Keratinocyte (primary cell): ENCODE results near the gene IMPDH1. TPM values are rescaled to one million over a fixed set of nuclear protein-coding genes. Genes with fewer than 3 reads are reported as not detected.

ENCODE experiments used
- DNase-seq: peaks from one replicate; pipeline ENCODE4 v3.0.0-alpha.2; 2011; ENCODE audit warnings: low read depth, missing footprints, low spot score
- FAIRE-seq: peaks from 2 replicates; lab custom pipeline; 2011; peaks lifted over from hg19 to GRCh38; lab: Jason Lieb, UNC
- H2AFZ ChIP-seq: 2 replicates; pipeline ENCODE4 v1.6.0; 2012; ENCODE audit warnings: low read length, control low read depth, inconsistent platforms; ENCODE audit not compliant: control insufficient read depth
- H3K27ac ChIP-seq: 2 replicates; pipeline ENCODE4 v1.5.1; 2011; ENCODE audit warnings: low read length; ENCODE audit not compliant: control insufficient read depth, insufficient read depth
- H3K27me3 ChIP-seq: 3 replicates; pipeline ENCODE4 v1.6.0; 2011; ENCODE audit warnings: low read length; ENCODE audit not compliant: control insufficient read depth, insufficient read depth; ENCODE audit errors: extremely low read depth
- H3K36me3 ChIP-seq, 2 experiments: 2 replicates in 1 of 2; 3 replicates in 1 of 2; pipeline ENCODE4 v1.5.1; 2011; ENCODE audit warnings: low read length in 2 of 2, mild to moderate bottlenecking in 1 of 2; ENCODE audit not compliant: control insufficient read depth in 2 of 2, insufficient read depth in 2 of 2; ENCODE audit errors: extremely low read depth in 1 of 2
- H3K4me1 ChIP-seq: 3 replicates; pipeline ENCODE4 v1.5.1; 2011; ENCODE audit warnings: low read length; ENCODE audit not compliant: control insufficient read depth, insufficient read depth; ENCODE audit errors: extremely low read depth
- H3K4me2 ChIP-seq: 3 replicates; pipeline ENCODE4 v1.6.0; 2011; ENCODE audit warnings: low read depth, low read length; ENCODE audit not compliant: control insufficient read depth, insufficient read depth; ENCODE audit errors: extremely low read depth
- H3K4me3 ChIP-seq, 3 experiments: fragments of 200-600 bp in 1 of 3; sonication (generic) in 1 of 3; 2 replicates in 2 of 3; 3 replicates in 1 of 3; pipeline ENCODE4 v1.5.1; 2011 to 2016; ENCODE audit warnings: low read length in 3 of 3, mild to moderate bottlenecking in 3 of 3, control low read depth in 2 of 3, inconsistent platforms in 1 of 3, low read depth in 1 of 3, mixed read lengths in 1 of 3, mixed run types in 1 of 3, moderate library complexity in 1 of 3; ENCODE audit not compliant: control insufficient read depth in 2 of 3, insufficient read depth in 2 of 3; ENCODE audit errors: extremely low read depth in 1 of 3
- H3K79me2 ChIP-seq: 2 replicates; pipeline ENCODE4 v1.6.0; 2012; ENCODE audit warnings: low read length; ENCODE audit not compliant: control insufficient read depth, insufficient read depth
- H3K9ac ChIP-seq: 3 replicates; pipeline ENCODE4 v1.6.0; 2011; ENCODE audit warnings: low read length; ENCODE audit not compliant: control insufficient read depth, insufficient read depth; ENCODE audit errors: extremely low read depth
- H3K9me1 ChIP-seq: 3 replicates; pipeline ENCODE4 v1.6.0; 2011; ENCODE audit warnings: low read length; ENCODE audit not compliant: control insufficient read depth, insufficient read depth; ENCODE audit errors: extremely low read depth
- H3K9me3 ChIP-seq: 2 replicates; pipeline ENCODE4 v1.5.1; 2012; ENCODE audit warnings: low read depth, low read length; ENCODE audit not compliant: control insufficient read depth
- H4K20me1 ChIP-seq: 3 replicates; pipeline ENCODE4 v1.6.0; 2011; ENCODE audit warnings: low read length; ENCODE audit not compliant: control insufficient read depth, insufficient read depth; ENCODE audit errors: extremely low read depth
- EZH2 ChIP-seq: IDR thresholded peaks from one replicate; pipeline ENCODE4 v1.6.1; 2012; ENCODE audit warnings: inconsistent platforms, mild to moderate bottlenecking, low read length, moderate library complexity
- dilution Hi-C: fragments of 300-500 bp; cut with MboI; formaldehyde crosslinking; loops from one replicate; pipeline ENCODE4 v1.7.0; 2020; ENCODE audit warnings: low sequenced_read_pairs; ENCODE audit not compliant: extremely low pct_ligation_motif_present
- polyA plus RNA-seq, 5 experiments: library from polyadenylated mRNA; depleted of rRNA in 3 of 5; stranded (reverse) in 3 of 5; stranded (forward) in 1 of 5; unstranded in 1 of 5; fragments of >200 nt; gene quantifications; 1 replicate in 1 of 5; 2 replicates in 3 of 5; 3 replicates in 1 of 5; pipeline versions ENCODE4 v1.2.1 to v1.2.3, GENCODE V29; 2011 to 2012; ENCODE audit warnings: missing spikeins in 2 of 5, low read depth in 1 of 5, low replicate concordance in 1 of 5
- TF ChIP-seq, protein P1 (sequence below), 3 experiments: IDR thresholded peaks in 1 of 3; conservative IDR thresholded peaks in 1 of 3; optimal IDR thresholded peaks in 1 of 3; 2 replicates in 2 of 3; 3 replicates in 1 of 3; pipeline versions ENCODE3 to v1.5.1; 2011; ENCODE audit warnings: low read length in 3 of 3, mild to moderate bottlenecking in 3 of 3, moderate library complexity in 2 of 3, control low read depth in 1 of 3, inconsistent platforms in 1 of 3; ENCODE audit not compliant: insufficient read depth in 2 of 3; ENCODE audit errors: extremely low read depth in 1 of 3

The IMPDH1 gene
- polyA plus RNA-seq, 1 donor (not counting 4 experiments of a cell fraction or from before 2014, with no cell fraction given): 56.2 TPM

DNA sequence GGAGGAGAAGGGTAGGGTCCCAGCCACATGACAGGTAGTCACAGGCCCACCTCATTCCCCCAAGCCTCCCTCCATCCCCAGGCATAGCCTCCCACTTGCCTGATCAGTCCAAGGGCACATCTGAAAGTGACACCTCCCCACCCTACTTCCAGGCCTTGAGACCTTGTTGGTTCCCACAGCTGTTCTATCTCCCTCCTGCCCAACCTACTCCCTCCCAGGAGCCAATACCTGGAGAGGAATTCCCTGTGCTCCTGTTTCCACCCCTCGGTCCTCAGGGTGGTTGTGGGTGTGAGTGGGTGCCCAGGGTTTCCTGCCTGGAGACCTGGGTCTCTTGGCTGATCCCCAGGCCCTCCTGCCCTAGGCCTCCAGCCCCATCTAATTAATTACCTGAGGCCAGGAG lies 11.6 kb upstream of the IMPDH1 start:
- Histone ChIP-seq H3K9ac (no peak overlapping the region), H2AFZ (no peak overlapping the region), H3K27me3 (no peaks in the 10 kb centered on the region), H3K79me2 (no peaks in the 10 kb centered on the region), H4K20me1 (no peaks in the 10 kb centered on the region), H3K27ac (no peak overlapping the region), H3K9me3 (no peaks in the 10 kb centered on the region), H3K9me1 (no peaks in the 10 kb centered on the region), H3K4me3 (no peak overlapping the region), H3K4me2 (no peak overlapping the region), H3K36me3 (no peaks in the 10 kb centered on the region), H3K4me1 (no peaks in the 10 kb centered on the region)
- DNase-seq: no peak
- TF ChIP-seq, protein P1, sequence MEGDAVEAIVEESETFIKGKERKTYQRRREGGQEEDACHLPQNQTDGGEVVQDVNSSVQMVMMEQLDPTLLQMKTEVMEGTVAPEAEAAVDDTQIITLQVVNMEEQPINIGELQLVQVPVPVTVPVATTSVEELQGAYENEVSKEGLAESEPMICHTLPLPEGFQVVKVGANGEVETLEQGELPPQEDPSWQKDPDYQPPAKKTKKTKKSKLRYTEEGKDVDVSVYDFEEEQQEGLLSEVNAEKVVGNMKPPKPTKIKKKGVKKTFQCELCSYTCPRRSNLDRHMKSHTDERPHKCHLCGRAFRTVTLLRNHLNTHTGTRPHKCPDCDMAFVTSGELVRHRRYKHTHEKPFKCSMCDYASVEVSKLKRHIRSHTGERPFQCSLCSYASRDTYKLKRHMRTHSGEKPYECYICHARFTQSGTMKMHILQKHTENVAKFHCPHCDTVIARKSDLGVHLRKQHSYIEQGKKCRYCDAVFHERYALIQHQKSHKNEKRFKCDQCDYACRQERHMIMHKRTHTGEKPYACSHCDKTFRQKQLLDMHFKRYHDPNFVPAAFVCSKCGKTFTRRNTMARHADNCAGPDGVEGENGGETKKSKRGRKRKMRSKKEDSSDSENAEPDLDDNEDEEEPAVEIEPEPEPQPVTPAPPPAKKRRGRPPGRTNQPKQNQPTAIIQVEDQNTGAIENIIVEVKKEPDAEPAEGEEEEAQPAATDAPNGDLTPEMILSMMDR (optimal IDR thresholded peaks at IDR 0.05 in 1 of 3, IDR thresholded peaks at IDR 0.05 in 1 of 3, conservative IDR thresholded peaks at IDR 0.05 in 1 of 3; ENCODE audit: extremely low read depth in 1 of 3, insufficient read depth in 2 of 3, low read length in 3 of 3): no peak
- TF ChIP-seq EZH2: no peak
- dilution Hi-C loops: no loop called here
- FAIRE-seq: no peak

- no peaks in the 10 kb centered on the region for H4K20me1 ChIP-seq
- DNase-seq: no peak
- no peak overlapping the region for H3K27ac ChIP-seq
- no peaks in the 10 kb centered on the region for H3K4me1 ChIP-seq
- H3K9ac ChIP-seq: no peak overlapping the region
- no peaks in the 10 kb centered on the region for H3K9me3 ChIP-seq
- H2AFZ ChIP-seq: no peak overlapping the region
- H3K4me2 ChIP-seq: no peak overlapping the region
- no peaks in the 10 kb centered on the region for H3K79me2 ChIP-seq
- no peak overlapping the region for H3K4me3 ChIP-seq
- TF ChIP-seq EZH2: no peak
- TF ChIP-seq, protein P1 (optimal IDR thresholded peaks at IDR 0.05 in 1 of 3, IDR thresholded peaks at IDR 0.05 in 1 of 3, conservative IDR thresholded peaks at IDR 0.05 in 1 of 3; ENCODE audit: extremely low read depth in 1 of 3, insufficient read depth in 2 of 3, low read length in 3 of 3): no peak
- FAIRE-seq: no peak
- no peaks in the 10 kb centered on the region for H3K36me3 ChIP-seq
- no peaks in the 10 kb centered on the region for H3K9me1 ChIP-seq
- no peaks in the 10 kb centered on the region for H3K27me3 ChIP-seq
- dilution Hi-C loops: no loop called here
These were observed 11.0 kb upstream of the IMPDH1 start for GRCh38 chr7:128420773-128421172.
